B cell (primary cell): Measurements from ENCODE around the gene IFNGR1. TPM values are rescaled to one million over a fixed set of nuclear protein-coding genes. Genes with fewer than 3 reads are reported as not detected.

Source experiments
- ATAC-seq: fragments of 200-7000 bp; cut with Tn5 transposase; one replicate; pipeline ENCODE4 v1.10.0; 2021; ENCODE audit warnings: low read depth, mild to moderate bottlenecking, moderate number of reproducible peaks, moderate library complexity
- CTCF ChIA-PET: fragments of 350-600 bp; sonication (Branson Sonifier 250); formaldehyde crosslinking; loops from one replicate; lab custom pipeline; 2021; ENCODE audit warnings: antibody characterized with exemption, inconsistent platforms; lab: Charles Lee
- POLR2A ChIA-PET: fragments of 350-600 bp; sonication (Branson Sonifier 250); formaldehyde crosslinking; loops from one replicate; lab custom pipeline; 2021; ENCODE audit warnings: antibody characterized with exemption; lab: Charles Lee
- DNase-seq: peaks from one replicate; pipeline ENCODE4 v3.0.0; 2013
- H2AFZ ChIP-seq: 2 replicates; pipeline ENCODE4 v1.6.1; 2012; ENCODE audit warnings: mild to moderate bottlenecking, low read depth, low read length; ENCODE audit not compliant: insufficient read depth, poor library complexity, severe bottlenecking
- H3K27ac ChIP-seq, 2 donors: 1 replicate in 1 of 2; 2 replicates in 1 of 2; pipeline ENCODE4 v1.5.1; 2012 to 2013; ENCODE audit warnings: low read length in 2 of 2, mild to moderate bottlenecking in 2 of 2, moderate library complexity in 1 of 2
- H3K27me3 ChIP-seq, 4 experiments: fragments of 200-600 bp in 1 of 4; sonication (generic) in 1 of 4; replicated peaks in 1 of 4; 1 replicate in 2 of 4; 2 replicates in 2 of 4; pipeline versions ENCODE4 v1.6.1 to v1.7.0; 2013 to 2016; ENCODE audit warnings: low read length in 3 of 4, mild to moderate bottlenecking in 2 of 4, mixed read lengths in 1 of 4, moderate library complexity in 1 of 4; ENCODE audit not compliant: insufficient read depth in 4 of 4, control insufficient read depth in 3 of 4; ENCODE audit errors: control extremely low read depth in 1 of 4
- H3K36me3 ChIP-seq, 2 experiments: replicated peaks in 1 of 2; 1 replicate in 1 of 2; 2 replicates in 1 of 2; pipeline versions ENCODE4 v1.6.1 to v1.7.1; 2013; ENCODE audit warnings: low read length in 1 of 2; ENCODE audit not compliant: insufficient read depth in 2 of 2, control insufficient read depth in 1 of 2; ENCODE audit errors: control extremely low read depth in 1 of 2, extremely low read depth in 1 of 2
- H3K4me1 ChIP-seq, 2 donors: fragments of 200-600 bp in 1 of 2; sonication (generic) in 1 of 2; 1 replicate in 1 of 2; 2 replicates in 1 of 2; pipeline versions ENCODE4 v1.5.1 to v1.6.1; 2013 to 2017; ENCODE audit warnings: low read length in 2 of 2; ENCODE audit not compliant: control insufficient read depth in 2 of 2, insufficient read depth in 2 of 2
- H3K4me2 ChIP-seq: replicated peaks from 2 replicates; pipeline ENCODE3; 2012; ENCODE audit warnings: mild to moderate bottlenecking, low read depth, low read length; ENCODE audit not compliant: poor library complexity, severe bottlenecking
- H3K4me3 ChIP-seq, 5 experiments: fragments of 200-600 bp in 1 of 5; sonication (generic) in 1 of 5; 1 replicate in 3 of 5; 2 replicates in 2 of 5; pipeline versions ENCODE4 v1.5.1 to v1.7.0; 2011 to 2016; ENCODE audit warnings: low read length in 4 of 5, mild to moderate bottlenecking in 4 of 5, low read depth in 2 of 5, control low read depth in 1 of 5, moderate library complexity in 1 of 5; ENCODE audit not compliant: insufficient read depth in 1 of 5; ENCODE audit errors: control extremely low read depth in 1 of 5, extremely low read depth in 1 of 5
- H3K79me2 ChIP-seq: fragments of 200-600 bp; sonication (generic); one replicate; pipeline ENCODE4 v1.6.0; 2016; ENCODE audit warnings: low read length; ENCODE audit not compliant: control insufficient read depth, insufficient read depth
- H3K9ac ChIP-seq: fragments of 200-600 bp; sonication (generic); 2 replicates; pipeline ENCODE4 v1.6.1; 2017; ENCODE audit warnings: mild to moderate bottlenecking, low read length, moderate library complexity
- H3K9me3 ChIP-seq, 3 donors: one replicate each; pipeline versions ENCODE4 v1.6.1 to v1.7.1; 2013; ENCODE audit warnings: low read length in 2 of 3; ENCODE audit not compliant: control insufficient read depth in 2 of 3, insufficient read depth in 1 of 3; ENCODE audit errors: control extremely low read depth in 1 of 3
- H4K20me1 ChIP-seq: 2 replicates; pipeline ENCODE4 v1.6.0; 2012; ENCODE audit warnings: mild to moderate bottlenecking, low read length; ENCODE audit not compliant: insufficient read depth, control insufficient read depth, poor library complexity, severe bottlenecking
- H3K27ac Mint-ChIP-seq: one replicate; pipeline ENCODE4 v1.8.0; 2021; ENCODE audit warnings: mixed read lengths
- H3K27me3 Mint-ChIP-seq: one replicate; pipeline ENCODE4 v1.8.0; 2021; ENCODE audit warnings: mixed read lengths
- H3K4me1 Mint-ChIP-seq: one replicate; pipeline ENCODE4 v1.8.0; 2021; ENCODE audit warnings: mixed read lengths
- H3K4me3 Mint-ChIP-seq: one replicate; pipeline ENCODE4 v1.8.0; 2021; ENCODE audit warnings: mixed read lengths
- H3K9me3 Mint-ChIP-seq: one replicate; pipeline ENCODE4 v1.8.0; 2022; ENCODE audit warnings: mixed read lengths; ENCODE audit not compliant: insufficient read depth
- CTCF ChIP-seq: fragments of 200-600 bp; IDR thresholded peaks from one replicate; pipeline ENCODE4 v1.8.0; 2022; ENCODE audit warnings: antibody characterized with exemption, mild to moderate bottlenecking
- EZH2 ChIP-seq: IDR thresholded peaks from 2 replicates; pipeline ENCODE4 v1.6.1; 2012; ENCODE audit warnings: borderline replicate concordance, low read depth, mild to moderate bottlenecking, moderate library complexity, low read length; ENCODE audit not compliant: insufficient read depth, poor library complexity, severe bottlenecking
- WGBS: methylation state at CpG from one replicate; pipeline ENCODE4 v1.1.5; 2013; ENCODE audit warnings: missing lambda C conversion rate; ENCODE audit not compliant: insufficient coverage; 5-methylcytosine and 5-hydroxymethylcytosine counted together
- intact Hi-C: fragments of 100-400 bp; cut with micrococcal nuclease; formaldehyde crosslinking; loops from one replicate; pipeline ENCODE4 v1.10.0; 2022
- polyA plus RNA-seq: library from polyadenylated mRNA; depleted of rRNA; stranded (reverse); fragments of >200 nt; gene quantifications from 2 replicates; pipeline ENCODE4 v1.2.3, GENCODE V29; 2012
- total RNA-seq, 2 donors: library from RNA; stranded (reverse); fragments of 120-200 nt in 1 of 2; gene quantifications; 1 replicate in 1 of 2; 2 replicates in 1 of 2; pipeline versions ENCODE4 v1.2.3 to v1.2.4, GENCODE V29; 2013 to 2022

Gene IFNGR1
- total and polyA plus RNA-seq, 2 donors (not counting 1 experiment from before 2014, with no cell fraction given): 24.5 to 48.2 TPM

DNA sequence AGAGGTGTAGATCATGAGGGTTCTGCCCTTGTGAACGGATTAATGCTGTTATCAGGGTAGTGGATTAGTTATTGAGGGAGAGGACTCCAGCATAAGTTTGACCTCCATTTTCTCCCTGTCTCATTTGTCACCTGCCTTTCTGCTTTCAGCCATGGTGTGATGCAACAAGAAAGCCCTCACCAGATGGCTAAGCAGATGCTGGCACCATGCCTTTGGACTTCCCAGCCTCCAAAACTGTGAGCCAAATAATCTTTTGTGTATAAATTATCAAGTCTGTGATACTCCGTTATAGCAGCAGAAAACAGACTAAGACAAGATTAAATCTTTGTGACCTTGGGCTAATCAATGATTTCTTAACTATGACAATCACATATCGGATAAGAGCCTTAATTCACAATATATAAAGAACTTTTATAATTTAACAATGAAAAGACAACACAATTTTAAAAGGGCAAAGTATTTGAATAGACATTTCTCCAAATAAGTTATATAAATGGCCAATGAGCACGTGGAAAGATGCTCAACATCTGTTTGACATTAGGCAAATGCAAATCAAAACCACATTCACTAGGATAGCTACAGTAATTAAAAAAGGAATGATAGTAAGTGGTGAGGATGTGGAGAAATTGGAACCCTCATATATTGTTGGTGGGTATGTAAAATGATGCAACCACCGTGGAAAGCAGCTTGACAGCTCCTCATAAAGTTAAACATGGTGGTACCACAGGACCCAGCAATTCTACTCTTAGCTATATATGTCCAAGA is 45.3 kb upstream of the IFNGR1 start:
- Mint-ChIP-seq H3K27me3 (no peaks in the 10 kb centered on the region), H3K9me3 (no peaks in the 10 kb centered on the region), H3K27ac (no peak overlapping the region), H3K4me3 (no peak overlapping the region), H3K4me1 (peaks cover 34% of the 10 kb centered on the region)
- CTCF ChIA-PET: interaction anchor here (0.6 to 1.0 kb wide), 3 partner anchors 27 to 377 kb away, joined by 3 to 4 read pairs (median 3); no protein-coding TSS in a partner anchor
- Histone ChIP-seq H3K27ac (no peak overlapping the region), H2AFZ (no peak overlapping the region), H3K9ac (no peak overlapping the region), H4K20me1 (no peaks in the 10 kb centered on the region), H3K4me3 (no peak overlapping the region), H3K4me2 (no peak overlapping the region), H3K9me3 (no peaks in the 10 kb centered on the region), H3K79me2 (no peaks in the 10 kb centered on the region), H3K27me3 (no peaks in the 10 kb centered on the region), H3K36me3 (no peaks in the 10 kb centered on the region), H3K4me1 (peaks cover 22 to 31% of the 10 kb centered on the region in 2 donors)
- WGBS: no CpG with 5 or more reads among the region's 5 CpGs
- TF ChIP-seq CTCF: no peak
- TF ChIP-seq EZH2: no peak
- intact Hi-C loops: loop anchor here (5.0 kb wide), 1 partner anchor 97 kb away; no protein-coding TSS in a partner anchor
- POLR2A ChIA-PET: no interaction called here
- ATAC-seq (no peak), DNase-seq (no peak)

DNA sequence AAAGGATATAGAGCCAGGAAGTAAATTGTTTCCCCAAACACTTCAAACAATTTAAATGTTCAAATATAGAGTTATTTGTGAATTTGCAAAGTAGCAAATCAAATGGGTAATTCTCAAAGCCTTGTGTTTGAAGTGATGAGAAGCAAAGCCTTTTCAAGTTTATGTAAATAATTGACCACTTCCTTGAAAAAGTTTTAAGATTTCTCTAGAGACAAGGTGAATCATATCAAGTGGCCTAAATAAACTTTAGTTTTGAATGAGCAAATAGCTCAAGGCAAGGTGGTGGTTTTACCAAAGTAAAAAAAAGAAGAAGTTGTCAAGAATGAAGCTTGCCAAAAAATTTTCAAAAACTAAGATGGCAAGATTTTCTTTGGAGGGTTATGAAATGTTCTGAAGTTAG is 42.6 kb upstream of the IFNGR1 start:
- intact Hi-C loops: loop anchor here (2.0 to 5.0 kb wide), 3 partner anchors 43 to 167 kb away; partner anchors contain the start of gene IFNGR1
- peak overlapping the region; percentile 14 for H3K4me3 Mint-ChIP-seq

More for the DNA sequence above, 42.6 kb upstream of the IFNGR1 start:
- POLR2A ChIA-PET: interaction anchor here (0.7 kb wide), 1 partner anchor 44 kb away, joined by 4 read pairs; no protein-coding TSS in a partner anchor
- H3K36me3 ChIP-seq: no peaks in the 10 kb centered on the region
- H4K20me1 ChIP-seq: no peaks in the 10 kb centered on the region
- H2AFZ ChIP-seq: peak overlapping the region; percentile 6
- TF ChIP-seq CTCF (no peak), EZH2 (no peak)
- peak overlapping the region in 1 of 2 donors; percentile 40 for H3K27ac ChIP-seq
- H3K27ac Mint-ChIP-seq: peak overlapping the region; percentile 27
- H3K9me3 Mint-ChIP-seq: no peaks in the 10 kb centered on the region
- H3K27me3 Mint-ChIP-seq: no peaks in the 10 kb centered on the region
- peaks cover 19 to 25% of the 10 kb centered on the region in 2 donors for H3K4me1 ChIP-seq
- H3K79me2 ChIP-seq: no peaks in the 10 kb centered on the region
- peaks cover 0 to 4% (median 0%) of the 10 kb centered on the region in 3 donors for H3K9me3 ChIP-seq
- ATAC-seq (peak; percentile 88), DNase-seq (peak; percentile 58)
- no peak overlapping the region for H3K9ac ChIP-seq
- H3K4me3 ChIP-seq: no peak overlapping the region
- H3K27me3 ChIP-seq: no peaks in the 10 kb centered on the region
- CTCF ChIA-PET: interaction anchor here (0.7 to 1.6 kb wide), 5 partner anchors 10 to 168 kb away, joined by 3 to 7 read pairs (median 4); no protein-coding TSS in a partner anchor
- H3K4me2 ChIP-seq: peak overlapping the region; percentile 26
- H3K4me1 Mint-ChIP-seq: peaks cover 30% of the 10 kb centered on the region
